ENCODE results near the gene POTEF.
"Not testable (repeated sequence)": the region's sequence is repeated elsewhere in the genome, so short reads cannot be mapped to it uniquely, and the experiment has no call there.

The POTEF gene

DNA sequence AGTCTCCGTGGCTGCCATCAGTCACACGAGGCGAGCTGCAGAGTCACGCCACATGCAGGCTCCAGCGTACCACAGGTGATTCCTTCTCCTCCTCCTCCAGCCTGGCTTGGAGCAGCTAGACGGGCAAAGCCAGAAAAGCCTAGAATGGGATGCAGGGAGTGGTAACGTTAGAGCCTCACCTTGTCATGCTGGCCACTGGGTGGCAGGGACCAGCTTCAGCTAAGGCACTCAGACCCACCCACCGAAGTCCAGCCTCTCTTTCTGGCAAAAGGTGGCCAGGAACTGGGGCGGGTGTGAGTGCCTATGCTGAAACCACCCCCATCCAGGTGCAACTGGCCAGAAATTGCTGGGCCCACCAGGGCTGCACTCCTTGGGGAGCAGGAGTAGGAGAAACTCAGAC is 1.3 kb downstream of the POTEF start:
- not testable (repeated sequence) for H3K36me3 ChIP-seq (ENCODE audit: control insufficient read depth in 1 of 2, insufficient read depth in 2 of 2, low read length in 2 of 2); H3K9me3 ChIP-seq (ENCODE audit: control insufficient read depth in 1 of 2, low read length in 2 of 2); H3K27ac ChIP-seq (ENCODE audit: low read depth, low read length); H3K4me1 ChIP-seq (ENCODE audit: control insufficient read depth in 1 of 2, insufficient read depth in 2 of 2, low read length in 2 of 2); H3K9ac ChIP-seq (ENCODE audit: low read depth in 1 of 2, low read length in 2 of 2); H3K4me3 ChIP-seq (ENCODE audit: low read depth in 1 of 2, low read length in 2 of 2); H3K27me3 ChIP-seq (ENCODE audit: control insufficient read depth in 1 of 2, insufficient read depth in 2 of 2, low read length in 2 of 2)

- not testable (repeated sequence) for H3K27me3 ChIP-seq (ENCODE audit: control insufficient read depth in 1 of 2, insufficient read depth in 2 of 2, low read length in 2 of 2); H3K9me3 ChIP-seq (ENCODE audit: control insufficient read depth in 1 of 2, low read length in 2 of 2); H3K36me3 ChIP-seq (ENCODE audit: control insufficient read depth in 1 of 2, insufficient read depth in 2 of 2, low read length in 2 of 2); H3K9ac ChIP-seq (ENCODE audit: low read depth in 1 of 2, low read length in 2 of 2); H3K4me1 ChIP-seq (ENCODE audit: control insufficient read depth in 1 of 2, insufficient read depth in 2 of 2, low read length in 2 of 2); H3K27ac ChIP-seq (ENCODE audit: low read depth, low read length); H3K4me3 ChIP-seq (ENCODE audit: low read depth in 1 of 2, low read length in 2 of 2)
These were observed 8.1 kb downstream of the POTEF start for GRCh38 chr2:130120924-130121323.

- not testable (repeated sequence) for H3K4me1 ChIP-seq (ENCODE audit: control insufficient read depth in 1 of 2, insufficient read depth in 2 of 2, low read length in 2 of 2); H3K36me3 ChIP-seq (ENCODE audit: control insufficient read depth in 1 of 2, insufficient read depth in 2 of 2, low read length in 2 of 2); H3K27me3 ChIP-seq (ENCODE audit: control insufficient read depth in 1 of 2, insufficient read depth in 2 of 2, low read length in 2 of 2); H3K27ac ChIP-seq (ENCODE audit: low read depth, low read length); H3K9ac ChIP-seq (ENCODE audit: low read depth in 1 of 2, low read length in 2 of 2); H3K9me3 ChIP-seq (ENCODE audit: control insufficient read depth in 1 of 2, low read length in 2 of 2); H3K4me3 ChIP-seq (ENCODE audit: low read depth in 1 of 2, low read length in 2 of 2)
These were observed 26.2 kb downstream of the POTEF start for GRCh38 chr2:130102597-130103363.

GRCh38 chr2:130062645-130063044 is 66.4 kb downstream of the POTEF start:
- H3K36me3 ChIP-seq (ENCODE audit: control insufficient read depth in 1 of 2, insufficient read depth in 2 of 2, low read length in 2 of 2); H3K4me3 ChIP-seq (ENCODE audit: low read depth in 1 of 2, low read length in 2 of 2); H3K9me3 ChIP-seq (ENCODE audit: control insufficient read depth in 1 of 2, low read length in 2 of 2); H3K27ac ChIP-seq (ENCODE audit: low read depth, low read length); H3K4me1 ChIP-seq (ENCODE audit: control insufficient read depth in 1 of 2, insufficient read depth in 2 of 2, low read length in 2 of 2); H3K9ac ChIP-seq (ENCODE audit: low read depth in 1 of 2, low read length in 2 of 2); H3K27me3 ChIP-seq (ENCODE audit: control insufficient read depth in 1 of 2, insufficient read depth in 2 of 2, low read length in 2 of 2): not testable (repeated sequence)

DNA sequence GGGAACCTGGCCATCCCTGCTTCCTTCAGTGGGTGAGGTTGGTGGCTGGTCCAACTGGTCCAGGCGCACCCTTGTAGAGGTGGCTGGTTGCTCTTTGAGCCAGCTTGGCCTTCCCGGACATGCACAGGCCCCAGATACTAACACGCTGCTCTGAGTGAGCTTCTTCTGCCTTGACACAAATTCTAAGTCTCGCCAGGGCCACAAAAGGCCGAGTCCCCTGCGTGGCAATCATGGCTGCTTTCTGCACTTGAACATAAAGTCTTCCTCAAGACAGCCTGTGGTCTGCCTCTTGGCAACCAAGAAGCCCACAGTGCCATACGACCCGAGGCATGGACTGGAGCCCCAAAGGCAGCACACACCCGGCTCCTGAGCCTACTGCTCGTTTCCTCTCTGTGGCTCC is 69.0 kb downstream of the POTEF start:
- not testable (repeated sequence) for H3K4me1 ChIP-seq (ENCODE audit: control insufficient read depth in 1 of 2, insufficient read depth in 2 of 2, low read length in 2 of 2); H3K9me3 ChIP-seq (ENCODE audit: control insufficient read depth in 1 of 2, low read length in 2 of 2); H3K4me3 ChIP-seq (ENCODE audit: low read depth in 1 of 2, low read length in 2 of 2); H3K27me3 ChIP-seq (ENCODE audit: control insufficient read depth in 1 of 2, insufficient read depth in 2 of 2, low read length in 2 of 2); H3K9ac ChIP-seq (ENCODE audit: low read depth in 1 of 2, low read length in 2 of 2); H3K36me3 ChIP-seq (ENCODE audit: control insufficient read depth in 1 of 2, insufficient read depth in 2 of 2, low read length in 2 of 2); H3K27ac ChIP-seq (ENCODE audit: low read depth, low read length)

GRCh38 chr2:130056336-130056735 is 72.7 kb downstream of the POTEF start:
- not testable (repeated sequence) for H3K9me3 ChIP-seq (ENCODE audit: control insufficient read depth in 1 of 2, low read length in 2 of 2); H3K4me3 ChIP-seq (ENCODE audit: low read depth in 1 of 2, low read length in 2 of 2); H3K27ac ChIP-seq (ENCODE audit: low read depth, low read length)

GRCh38 chr2:130053217-130053911 is 75.7 kb downstream of the POTEF start:
- H3K4me1 ChIP-seq (ENCODE audit: control insufficient read depth in 1 of 2, insufficient read depth in 2 of 2, low read length in 2 of 2); H3K4me3 ChIP-seq (ENCODE audit: low read depth in 1 of 2, low read length in 2 of 2); H3K27me3 ChIP-seq (ENCODE audit: control insufficient read depth in 1 of 2, insufficient read depth in 2 of 2, low read length in 2 of 2): not testable (repeated sequence)

More at GRCh38 chr2:130056336-130056735, 72.7 kb downstream of the POTEF start:
- not testable (repeated sequence) for H3K36me3 ChIP-seq (ENCODE audit: control insufficient read depth in 1 of 2, insufficient read depth in 2 of 2, low read length in 2 of 2); H3K4me1 ChIP-seq (ENCODE audit: control insufficient read depth in 1 of 2, insufficient read depth in 2 of 2, low read length in 2 of 2); H3K9ac ChIP-seq (ENCODE audit: low read depth in 1 of 2, low read length in 2 of 2); H3K27me3 ChIP-seq (ENCODE audit: control insufficient read depth in 1 of 2, insufficient read depth in 2 of 2, low read length in 2 of 2)

GRCh38 chr2:130052376-130052775 is 76.6 kb downstream of the POTEF start:
- not testable (repeated sequence) for H3K4me1 ChIP-seq (ENCODE audit: control insufficient read depth in 1 of 2, insufficient read depth in 2 of 2, low read length in 2 of 2); H3K9me3 ChIP-seq (ENCODE audit: control insufficient read depth in 1 of 2, low read length in 2 of 2)

More at GRCh38 chr2:130053217-130053911, 75.7 kb downstream of the POTEF start:
- H3K9me3 ChIP-seq (ENCODE audit: control insufficient read depth in 1 of 2, low read length in 2 of 2); H3K36me3 ChIP-seq (ENCODE audit: control insufficient read depth in 1 of 2, insufficient read depth in 2 of 2, low read length in 2 of 2); H3K27ac ChIP-seq (ENCODE audit: low read depth, low read length); H3K9ac ChIP-seq (ENCODE audit: low read depth in 1 of 2, low read length in 2 of 2): not testable (repeated sequence)

GRCh38 chr2:130048422-130048821 is 80.6 kb downstream of the POTEF start:
- H3K27me3 ChIP-seq (ENCODE audit: control insufficient read depth in 1 of 2, insufficient read depth in 2 of 2, low read length in 2 of 2); H3K27ac ChIP-seq (ENCODE audit: low read depth, low read length); H3K9me3 ChIP-seq (ENCODE audit: control insufficient read depth in 1 of 2, low read length in 2 of 2); H3K4me3 ChIP-seq (ENCODE audit: low read depth in 1 of 2, low read length in 2 of 2); H3K9ac ChIP-seq (ENCODE audit: low read depth in 1 of 2, low read length in 2 of 2); H3K4me1 ChIP-seq (ENCODE audit: control insufficient read depth in 1 of 2, insufficient read depth in 2 of 2, low read length in 2 of 2); H3K36me3 ChIP-seq (ENCODE audit: control insufficient read depth in 1 of 2, insufficient read depth in 2 of 2, low read length in 2 of 2): not testable (repeated sequence)

More at GRCh38 chr2:130052376-130052775, 76.6 kb downstream of the POTEF start:
- not testable (repeated sequence) for H3K4me3 ChIP-seq (ENCODE audit: low read depth in 1 of 2, low read length in 2 of 2); H3K36me3 ChIP-seq (ENCODE audit: control insufficient read depth in 1 of 2, insufficient read depth in 2 of 2, low read length in 2 of 2); H3K9ac ChIP-seq (ENCODE audit: low read depth in 1 of 2, low read length in 2 of 2); H3K27me3 ChIP-seq (ENCODE audit: control insufficient read depth in 1 of 2, insufficient read depth in 2 of 2, low read length in 2 of 2); H3K27ac ChIP-seq (ENCODE audit: low read depth, low read length)

DNA sequence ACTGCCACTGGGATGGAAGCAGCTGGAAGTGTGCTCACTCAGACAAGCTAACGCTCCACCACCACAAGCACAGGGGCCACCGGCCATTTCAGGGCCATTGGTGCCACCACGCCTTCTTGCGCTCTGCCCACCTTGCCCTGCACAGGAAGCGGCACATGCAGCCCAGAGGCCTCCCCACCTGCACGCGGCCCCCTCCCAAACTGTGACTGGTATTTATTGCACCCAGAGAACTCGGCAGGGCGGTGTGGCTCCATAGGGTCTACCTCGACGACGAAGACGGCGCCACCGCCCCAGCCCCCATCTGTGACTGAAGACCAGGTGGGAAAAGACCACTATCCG is 90.8 kb downstream of the POTEF start:
- not testable (repeated sequence) for H3K4me3 ChIP-seq (ENCODE audit: low read depth in 1 of 2, low read length in 2 of 2)

More for the DNA sequence above, 90.8 kb downstream of the POTEF start:
- not testable (repeated sequence) for H3K27ac ChIP-seq (ENCODE audit: low read depth, low read length); H3K27me3 ChIP-seq (ENCODE audit: control insufficient read depth in 1 of 2, insufficient read depth in 2 of 2, low read length in 2 of 2); H3K9ac ChIP-seq (ENCODE audit: low read depth in 1 of 2, low read length in 2 of 2); H3K4me1 ChIP-seq (ENCODE audit: control insufficient read depth in 1 of 2, insufficient read depth in 2 of 2, low read length in 2 of 2); H3K36me3 ChIP-seq (ENCODE audit: control insufficient read depth in 1 of 2, insufficient read depth in 2 of 2, low read length in 2 of 2); H3K9me3 ChIP-seq (ENCODE audit: control insufficient read depth in 1 of 2, low read length in 2 of 2)

Measured in duodenal mucosa (tissue), 2 donors.